ENCODE measurements around the gene FARP1. TPM values are rescaled to one million over a fixed set of nuclear protein-coding genes. Genes with fewer than 3 reads are reported as not detected.

The FARP1 gene
- total and polyA plus RNA-seq, 2 of the 8 experiments (the other 6 are each of a cell fraction or from before 2014, with no cell fraction given): 24.7 to 104 TPM

- CTCF ChIA-PET (ENCODE audit: partially characterized antibody): interaction anchor here (0.7 to 2.4 kb wide), 7 partner anchors 9 to 342 kb away, joined by 3 to 15 read pairs (median 3); no protein-coding TSS in a partner anchor
- Histone ChIP-seq H4K8ac (ENCODE audit: extremely low read depth, insufficient read depth, low read length) (no peak overlapping the region), H3K4me3 (ENCODE audit: extremely low read depth in 1 of 4, insufficient read depth in 2 of 4, low read depth in 3 of 4, low read length in 4 of 4) (no peak overlapping the region), H3K4ac (replicated peaks; ENCODE audit: insufficient read length, low read depth, low read length) (no peak overlapping the region), H3K9me3 (ENCODE audit: insufficient read depth in 2 of 2, low read depth in 1 of 2, low read length in 1 of 2) (no peaks in the 10 kb centered on the region), H3K4me2 (ENCODE audit: insufficient read depth in 1 of 2, low read depth in 2 of 2, low read length in 2 of 2) (no peak overlapping the region), H3K18ac (ENCODE audit: extremely low read depth, low read length) (no peak overlapping the region), H2AFZ (ENCODE audit: low read length) (no peak overlapping the region), H3K36me3 (ENCODE audit: control insufficient read depth in 2 of 4, insufficient read depth in 4 of 4, low read length in 3 of 4) (no peaks in the 10 kb centered on the region), H3K79me1 (ENCODE audit: low read depth, low read length) (no peaks in the 10 kb centered on the region), H3K23me2 (ENCODE audit: low read depth, low read length) (no peaks in the 10 kb centered on the region), H3K27ac (ENCODE audit: low read depth, low read length) (no peak overlapping the region), H3K23ac (ENCODE audit: insufficient read length) (no peak overlapping the region), H4K5ac (ENCODE audit: insufficient read length, low read depth, low read length) (no peak overlapping the region), H2BK12ac (ENCODE audit: low read depth, low read length) (no peak overlapping the region), H3K9ac (replicated peaks in 1 of 4; ENCODE audit: extremely low read depth in 1 of 4, low read depth in 3 of 4, low read length in 3 of 4) (no peak overlapping the region), H4K91ac (replicated peaks; ENCODE audit: insufficient read length, low read length) (no peak overlapping the region), H2BK5ac (ENCODE audit: low read depth, low read length) (no peak overlapping the region), H4K20me1 (replicated peaks in 1 of 2; ENCODE audit: control insufficient read depth in 1 of 2, insufficient read depth in 2 of 2, low read length in 2 of 2) (peaks cover 0 to 1% of the 10 kb centered on the region in 2 experiments), H2AK5ac (ENCODE audit: low read depth, low read length) (no peak overlapping the region), H3K27me3 (replicated peaks in 1 of 4; ENCODE audit: control insufficient read depth in 3 of 4, extremely low read depth in 1 of 4, insufficient read depth in 3 of 4, low read length in 3 of 4) (no peaks in the 10 kb centered on the region), H3K14ac (ENCODE audit: insufficient read length) (no peak overlapping the region), H2BK15ac (ENCODE audit: low read length) (no peak overlapping the region), H3K56ac (replicated peaks; ENCODE audit: insufficient read length, low read depth, low read length) (no peak overlapping the region), H3K4me1 (replicated peaks in 1 of 4; ENCODE audit: control insufficient read depth in 3 of 4, insufficient read depth in 4 of 4, low read length in 3 of 4) (no peaks in the 10 kb centered on the region; a peak in 1 of 7 replicates), H3K79me2 (ENCODE audit: control insufficient read depth in 1 of 2, insufficient read depth in 2 of 2, low read length in 2 of 2) (peaks cover 0 to 4% of the 10 kb centered on the region in 2 experiments; a peak in 1 of 4 replicates), H2BK20ac (ENCODE audit: low read length) (no peak overlapping the region), H2BK120ac (replicated peaks; ENCODE audit: low read depth, low read length) (no peak overlapping the region)
- 88% methylated on average over 1 of the region's 1 CpG; no CpG with 5 or more reads in 1 of the 2 experiments for WGBS, 2 experiments (ENCODE audit: extremely low coverage in 1 of 2, insufficient coverage in 1 of 2, insufficient read length in 1 of 2, insufficient replicate concordance in 2 of 2, low coverage in 1 of 2, low lambda C conversion rate in 2 of 2, missing lambda C conversion rate in 1 of 2)
- FAIRE-seq (no peak), DNase-seq (ENCODE audit: low read depth in 1 of 2, low spot score in 2 of 2) (no peak)
- TF ChIP-seq SP2 (IDR thresholded peaks at IDR 0.05; ENCODE audit: low read length) (no peak), PHF8 (conservative IDR thresholded peaks at IDR 0.05; ENCODE audit: low read depth, low read length) (no peak), KDM5A (IDR thresholded peaks at IDR 0.05; ENCODE audit: low read length) (no peak), ASH2L (IDR thresholded peaks at IDR 0.05; ENCODE audit: low read length) (no peak), JUND (IDR thresholded peaks at IDR 0.05; ENCODE audit: low read length) (no peak), EP300 (IDR thresholded peaks at IDR 0.05; ENCODE audit: borderline replicate concordance in 1 of 2, low read depth in 2 of 2, low read length in 2 of 2) (no peak), CREB1 (IDR thresholded peaks at IDR 0.05) (no peak), TAF7 (optimal IDR thresholded peaks at IDR 0.05; ENCODE audit: borderline replicate concordance, low read depth, low read length) (no peak), EZH2 (IDR thresholded peaks at IDR 0.05; ENCODE audit: low read depth, low read length, severe bottlenecking) (no peak), BCL11A (IDR thresholded peaks at IDR 0.05; ENCODE audit: low read depth in 2 of 2, low read length in 2 of 2) (no peak)
- POLR2A ChIA-PET (ENCODE audit: partially characterized antibody): interaction anchor here (0.6 kb wide), 1 partner anchor 92 kb away, joined by 3 read pairs; no protein-coding TSS in a partner anchor
Measured at GRCh38 chr13:98353750-98354149, 210.9 kb downstream of the FARP1 start.

All from H1 (cell line).